ENCODE results near the gene EYS. TPM values are rescaled to one million over a fixed set of nuclear protein-coding genes. Genes with fewer than 3 reads are reported as not detected.
"Not testable (repeated sequence)": the region's sequence is repeated elsewhere in the genome, so short reads cannot be mapped to it uniquely, and the experiment has no call there.

Gene EYS
- total RNA-seq, 1 experiment from 2014 or later = not detected

- DNase-seq (ENCODE audit: low spot score) = no peak
- in situ Hi-C loops (cut with HindIII; ENCODE audit: low sequenced_read_pairs) = no loop called here
These were observed 68.8 kb downstream of the EYS start for GRCh38 chr6:65638047-65638831.

- in situ Hi-C loops (cut with HindIII; ENCODE audit: low sequenced_read_pairs) = no loop called here
- no peak for DNase-seq (ENCODE audit: low spot score)
These were observed 69.6 kb downstream of the EYS start for GRCh38 chr6:65637289-65638046.

- in situ Hi-C loops (cut with HindIII; ENCODE audit: low sequenced_read_pairs) = no loop called here
- DNase-seq (ENCODE audit: low spot score) = no peak
These were observed 73.5 kb downstream of the EYS start for GRCh38 chr6:65633501-65633900.

- in situ Hi-C loops (cut with HindIII; ENCODE audit: low sequenced_read_pairs) = no loop called here
- DNase-seq (ENCODE audit: low spot score) = no peak
These were observed 75.3 kb downstream of the EYS start for GRCh38 chr6:65631711-65632110.

GRCh38 chr6:65627434-65627999 lies 79.5 kb downstream of the EYS start:
- in situ Hi-C loops (cut with HindIII; ENCODE audit: low sequenced_read_pairs); DNase-seq (ENCODE audit: low spot score): not testable (repeated sequence)

- in situ Hi-C loops (cut with HindIII; ENCODE audit: low sequenced_read_pairs) = no loop called here
- no peak for DNase-seq (ENCODE audit: low spot score)
These were observed 80.0 kb downstream of the EYS start for GRCh38 chr6:65627015-65627414.

GRCh38 chr6:65623566-65623965 lies 83.5 kb downstream of the EYS start:
- in situ Hi-C loops (cut with HindIII; ENCODE audit: low sequenced_read_pairs) = no loop called here
- DNase-seq (ENCODE audit: low spot score) = no peak

- no peak for DNase-seq (ENCODE audit: low spot score)
- in situ Hi-C loops (cut with HindIII; ENCODE audit: low sequenced_read_pairs) = no loop called here
These were observed 96.3 kb downstream of the EYS start for GRCh38 chr6:65610746-65611145.

GRCh38 chr6:65595540-65595939 lies 111.5 kb downstream of the EYS start:
- no peak for DNase-seq (ENCODE audit: low spot score)
- in situ Hi-C loops (cut with HindIII; ENCODE audit: low sequenced_read_pairs) = no loop called here

- DNase-seq (ENCODE audit: low spot score) = no peak
- in situ Hi-C loops (cut with HindIII; ENCODE audit: low sequenced_read_pairs) = no loop called here
These were observed 136.7 kb downstream of the EYS start for GRCh38 chr6:65570340-65570739.

GRCh38 chr6:65569505-65569904 lies 137.5 kb downstream of the EYS start:
- DNase-seq (ENCODE audit: low spot score) = no peak
- in situ Hi-C loops (cut with HindIII; ENCODE audit: low sequenced_read_pairs) = no loop called here

- not testable (repeated sequence) for DNase-seq (ENCODE audit: low spot score)
These were observed 138.0 kb downstream of the EYS start for GRCh38 chr6:65569056-65569455.

GRCh38 chr6:65566117-65566516 lies 140.9 kb downstream of the EYS start:
- DNase-seq (ENCODE audit: low spot score) = no peak
- in situ Hi-C loops (cut with HindIII; ENCODE audit: low sequenced_read_pairs) = no loop called here

More at GRCh38 chr6:65569056-65569455, 138.0 kb downstream of the EYS start:
- in situ Hi-C loops (cut with HindIII; ENCODE audit: low sequenced_read_pairs) = not testable (repeated sequence)

- DNase-seq (ENCODE audit: low spot score) = no peak
- in situ Hi-C loops (cut with HindIII; ENCODE audit: low sequenced_read_pairs) = no loop called here
These were observed 149.0 kb downstream of the EYS start for GRCh38 chr6:65558071-65558470.

- in situ Hi-C loops (cut with HindIII; ENCODE audit: low sequenced_read_pairs) = no loop called here
- DNase-seq (ENCODE audit: low spot score) = no peak
These were observed 149.8 kb downstream of the EYS start for GRCh38 chr6:65557224-65557623.

GRCh38 chr6:65546894-65547293 lies 160.1 kb downstream of the EYS start:
- no peak for DNase-seq (ENCODE audit: low spot score)
- in situ Hi-C loops (cut with HindIII; ENCODE audit: low sequenced_read_pairs) = no loop called here

- in situ Hi-C loops (cut with HindIII; ENCODE audit: low sequenced_read_pairs) = no loop called here
- no peak for DNase-seq (ENCODE audit: low spot score)
These were observed 161.1 kb downstream of the EYS start for GRCh38 chr6:65545920-65546319.

GRCh38 chr6:65538644-65539043 lies 168.4 kb downstream of the EYS start:
- DNase-seq (ENCODE audit: low spot score) = no peak
- in situ Hi-C loops (cut with HindIII; ENCODE audit: low sequenced_read_pairs) = no loop called here

- in situ Hi-C loops (cut with HindIII; ENCODE audit: low sequenced_read_pairs) = no loop called here
- DNase-seq (ENCODE audit: low spot score) = no peak
These were observed 169.4 kb downstream of the EYS start for GRCh38 chr6:65537600-65537999.

GRCh38 chr6:65531533-65531932 lies 175.5 kb downstream of the EYS start:
- in situ Hi-C loops (cut with HindIII; ENCODE audit: low sequenced_read_pairs) = no loop called here
- DNase-seq (ENCODE audit: low spot score) = no peak
